ENCODE measurements around the gene FTL.

The FTL gene

GRCh38 chr19:48977061-48977460, 12.0 kb downstream of the FTL start:
- peaks cover 32% of the 10 kb centered on the region for H3K36me3 ChIP-seq (ENCODE audit: insufficient read depth, low read length)
- no peaks in the 10 kb centered on the region for H3K27me3 ChIP-seq (ENCODE audit: insufficient read depth, low read length)
- no peaks in the 10 kb centered on the region for H3K9me3 ChIP-seq (ENCODE audit: low read length)
- H2AFZ ChIP-seq (ENCODE audit: low read depth, low read length) = no peak overlapping the region
- H3K4me1 ChIP-seq (ENCODE audit: insufficient read depth, low read length) = no peaks in the 10 kb centered on the region
- no peak overlapping the region for H3K4me3 ChIP-seq (ENCODE audit: low read length)

GRCh38 chr19:48982280-48982679, 17.2 kb downstream of the FTL start:
- no peaks in the 10 kb centered on the region for H3K27me3 ChIP-seq (ENCODE audit: insufficient read depth, low read length)
- no peaks in the 10 kb centered on the region for H3K9me3 ChIP-seq (ENCODE audit: low read length)
- H3K36me3 ChIP-seq (ENCODE audit: insufficient read depth, low read length) = peaks cover 45% of the 10 kb centered on the region
- H2AFZ ChIP-seq (ENCODE audit: low read depth, low read length) = no peak overlapping the region
- no peaks in the 10 kb centered on the region for H3K4me1 ChIP-seq (ENCODE audit: insufficient read depth, low read length)
- no peak overlapping the region for H3K4me3 ChIP-seq (ENCODE audit: low read length)

GRCh38 chr19:48985711-48986110, 20.6 kb downstream of the FTL start:
- Histone ChIP-seq H3K36me3 (ENCODE audit: insufficient read depth, low read length) (peaks cover 44% of the 10 kb centered on the region), H3K9me3 (ENCODE audit: low read length) (no peaks in the 10 kb centered on the region), H3K4me3 (ENCODE audit: low read length) (no peak overlapping the region), H3K27me3 (ENCODE audit: insufficient read depth, low read length) (no peaks in the 10 kb centered on the region), H3K4me1 (ENCODE audit: insufficient read depth, low read length) (no peaks in the 10 kb centered on the region), H2AFZ (ENCODE audit: low read depth, low read length) (no peak overlapping the region)

GRCh38 chr19:48986211-48986610, 21.1 kb downstream of the FTL start:
- H3K36me3 ChIP-seq (ENCODE audit: insufficient read depth, low read length) = peaks cover 44% of the 10 kb centered on the region
- no peak overlapping the region for H3K4me3 ChIP-seq (ENCODE audit: low read length)
- H3K27me3 ChIP-seq (ENCODE audit: insufficient read depth, low read length) = no peaks in the 10 kb centered on the region
- no peak overlapping the region for H2AFZ ChIP-seq (ENCODE audit: low read depth, low read length)
- H3K9me3 ChIP-seq (ENCODE audit: low read length) = no peaks in the 10 kb centered on the region
- H3K4me1 ChIP-seq (ENCODE audit: insufficient read depth, low read length) = no peaks in the 10 kb centered on the region

- H3K4me3 ChIP-seq (ENCODE audit: low read length) = no peak overlapping the region
- H2AFZ ChIP-seq (ENCODE audit: low read depth, low read length) = no peak overlapping the region
- no peaks in the 10 kb centered on the region for H3K9me3 ChIP-seq (ENCODE audit: low read length)
- H3K4me1 ChIP-seq (ENCODE audit: insufficient read depth, low read length) = peaks cover 7% of the 10 kb centered on the region
- H3K27me3 ChIP-seq (ENCODE audit: insufficient read depth, low read length) = no peaks in the 10 kb centered on the region
- peaks cover 36% of the 10 kb centered on the region for H3K36me3 ChIP-seq (ENCODE audit: insufficient read depth, low read length)
These were observed 22.2 kb downstream of the FTL start for GRCh38 chr19:48987323-48987722.

- Histone ChIP-seq H2AFZ (ENCODE audit: low read depth, low read length) (no peak overlapping the region), H3K27me3 (ENCODE audit: insufficient read depth, low read length) (no peaks in the 10 kb centered on the region), H3K4me1 (ENCODE audit: insufficient read depth, low read length) (peaks cover 7% of the 10 kb centered on the region), H3K9me3 (ENCODE audit: low read length) (no peaks in the 10 kb centered on the region), H3K4me3 (ENCODE audit: low read length) (no peak overlapping the region), H3K36me3 (ENCODE audit: insufficient read depth, low read length) (peaks cover 32% of the 10 kb centered on the region)
These were observed 23.2 kb downstream of the FTL start for GRCh38 chr19:48988286-48988685.

- H3K36me3 ChIP-seq (ENCODE audit: insufficient read depth, low read length) = peaks cover 32% of the 10 kb centered on the region
- H3K9me3 ChIP-seq (ENCODE audit: low read length) = no peaks in the 10 kb centered on the region
- no peak overlapping the region for H2AFZ ChIP-seq (ENCODE audit: low read depth, low read length)
- peaks cover 7% of the 10 kb centered on the region for H3K4me1 ChIP-seq (ENCODE audit: insufficient read depth, low read length)
- H3K4me3 ChIP-seq (ENCODE audit: low read length) = no peak overlapping the region
- H3K27me3 ChIP-seq (ENCODE audit: insufficient read depth, low read length) = no peaks in the 10 kb centered on the region
These were observed 23.8 kb downstream of the FTL start for GRCh38 chr19:48988860-48989259.

- Histone ChIP-seq H3K4me3 (ENCODE audit: low read length) (no peak overlapping the region), H3K4me1 (ENCODE audit: insufficient read depth, low read length) (peaks cover 14% of the 10 kb centered on the region)
These were observed 24.7 kb downstream of the FTL start for GRCh38 chr19:48989701-48990291.

GRCh38 chr19:48990400-48990799, 25.3 kb downstream of the FTL start:
- Histone ChIP-seq H3K36me3 (ENCODE audit: insufficient read depth, low read length) (peaks cover 24% of the 10 kb centered on the region), H3K4me3 (ENCODE audit: low read length) (no peak overlapping the region), H3K4me1 (ENCODE audit: insufficient read depth, low read length) (peaks cover 17% of the 10 kb centered on the region), H3K27me3 (ENCODE audit: insufficient read depth, low read length) (no peaks in the 10 kb centered on the region), H3K9me3 (ENCODE audit: low read length) (no peaks in the 10 kb centered on the region), H2AFZ (ENCODE audit: low read depth, low read length) (no peak overlapping the region)

More at GRCh38 chr19:48989701-48990291, 24.7 kb downstream of the FTL start:
- Histone ChIP-seq H2AFZ (ENCODE audit: low read depth, low read length) (no peak overlapping the region), H3K27me3 (ENCODE audit: insufficient read depth, low read length) (no peaks in the 10 kb centered on the region), H3K36me3 (ENCODE audit: insufficient read depth, low read length) (peaks cover 30% of the 10 kb centered on the region), H3K9me3 (ENCODE audit: low read length) (no peaks in the 10 kb centered on the region)

GRCh38 chr19:48991011-48991609, 26.0 kb downstream of the FTL start:
- peaks cover 17% of the 10 kb centered on the region for H3K36me3 ChIP-seq (ENCODE audit: insufficient read depth, low read length)
- H3K4me1 ChIP-seq (ENCODE audit: insufficient read depth, low read length) = peaks cover 17% of the 10 kb centered on the region
- no peak overlapping the region for H3K4me3 ChIP-seq (ENCODE audit: low read length)

GRCh38 chr19:48991873-48992580, 26.9 kb downstream of the FTL start:
- peaks cover 12% of the 10 kb centered on the region for H3K36me3 ChIP-seq (ENCODE audit: insufficient read depth, low read length)
- peak overlapping the region; percentile 7 for H2AFZ ChIP-seq (ENCODE audit: low read depth, low read length)
- H3K4me3 ChIP-seq (ENCODE audit: low read length) = peak overlapping the region; percentile 74
- no peaks in the 10 kb centered on the region for H3K27me3 ChIP-seq (ENCODE audit: insufficient read depth, low read length)
- H3K9me3 ChIP-seq (ENCODE audit: low read length) = no peaks in the 10 kb centered on the region
- H3K4me1 ChIP-seq (ENCODE audit: insufficient read depth, low read length) = peaks cover 17% of the 10 kb centered on the region

More at GRCh38 chr19:48991011-48991609, 26.0 kb downstream of the FTL start:
- Histone ChIP-seq H3K9me3 (ENCODE audit: low read length) (no peaks in the 10 kb centered on the region), H3K27me3 (ENCODE audit: insufficient read depth, low read length) (no peaks in the 10 kb centered on the region), H2AFZ (ENCODE audit: low read depth, low read length) (no peak overlapping the region)

GRCh38 chr19:48992581-48993174, 27.6 kb downstream of the FTL start:
- Histone ChIP-seq H3K36me3 (ENCODE audit: insufficient read depth, low read length) (peaks cover 7% of the 10 kb centered on the region), H3K4me3 (ENCODE audit: low read length) (peak overlapping the region; percentile 74), H2AFZ (ENCODE audit: low read depth, low read length) (peak overlapping the region; percentile 7), H3K27me3 (ENCODE audit: insufficient read depth, low read length) (no peaks in the 10 kb centered on the region), H3K9me3 (ENCODE audit: low read length) (no peaks in the 10 kb centered on the region), H3K4me1 (ENCODE audit: insufficient read depth, low read length) (peaks cover 17% of the 10 kb centered on the region)

Data from neuron (in vitro differentiated cells).